ENCODE data around the gene LIMCH1.

LIMCH1 gene

DNA sequence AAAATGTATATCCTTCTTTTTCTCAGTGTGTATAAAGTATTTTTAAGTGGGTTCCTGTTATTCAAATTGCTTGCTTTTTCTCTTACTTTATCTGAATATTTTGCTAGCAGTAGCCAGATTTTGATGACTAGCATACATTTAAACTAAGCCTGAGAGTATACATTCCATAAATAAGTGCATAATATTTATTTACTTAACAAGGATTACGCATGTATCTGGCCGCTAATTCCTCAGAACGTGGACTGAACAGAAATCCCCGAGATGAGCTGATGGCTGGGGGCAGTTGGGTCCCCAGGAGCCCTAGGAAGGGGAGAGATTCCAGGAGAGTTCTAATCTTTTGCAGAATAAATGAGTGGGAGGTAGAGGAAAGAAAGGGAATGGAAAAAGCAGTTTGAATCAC, 119.6 kb downstream of the LIMCH1 start:
- Histone ChIP-seq H3K79me1 (ENCODE audit: low read length) (no peaks in the 10 kb centered on the region), H3K27ac (ENCODE audit: low read depth, low read length) (no peak overlapping the region), H3K9ac (ENCODE audit: low read length) (no peak overlapping the region), H2BK5ac (ENCODE audit: low read length) (no peak overlapping the region), H3K56ac (ENCODE audit: low read length) (no peak overlapping the region), H3K18ac (ENCODE audit: low read length) (no peak overlapping the region), H3K4me2 (ENCODE audit: low read length) (no peak overlapping the region), H2BK15ac (replicated peaks; ENCODE audit: low read depth) (no peak overlapping the region), H3K4me1 (ENCODE audit: control insufficient read depth, low read depth, low read length) (no peaks in the 10 kb centered on the region), H3K27me3 (ENCODE audit: insufficient read depth, low read length, poor library complexity) (no peaks in the 10 kb centered on the region), H3K36me3 (ENCODE audit: control insufficient read depth, insufficient read depth, low read length) (no peaks in the 10 kb centered on the region), H3K79me2 (ENCODE audit: control insufficient read depth, insufficient read depth, low read length) (no peaks in the 10 kb centered on the region), H4K5ac (ENCODE audit: low read length) (no peak overlapping the region), H2AK5ac (ENCODE audit: low read length) (no peak overlapping the region), H3K4ac (ENCODE audit: low read depth, low read length) (no peak overlapping the region), H3K23ac (ENCODE audit: low read length) (no peak overlapping the region), H4K8ac (ENCODE audit: low read depth, low read length) (no peak overlapping the region), H3K4me3 (ENCODE audit: low read length) (no peak overlapping the region), H2BK120ac (ENCODE audit: low read depth, low read length) (no peak overlapping the region)
- no CpG with 5 or more reads among the region's 4 CpGs for WGBS (ENCODE audit: extremely low coverage, insufficient coverage, low lambda C conversion rate)
- DNase-seq, result peak; percentile 6

DNA sequence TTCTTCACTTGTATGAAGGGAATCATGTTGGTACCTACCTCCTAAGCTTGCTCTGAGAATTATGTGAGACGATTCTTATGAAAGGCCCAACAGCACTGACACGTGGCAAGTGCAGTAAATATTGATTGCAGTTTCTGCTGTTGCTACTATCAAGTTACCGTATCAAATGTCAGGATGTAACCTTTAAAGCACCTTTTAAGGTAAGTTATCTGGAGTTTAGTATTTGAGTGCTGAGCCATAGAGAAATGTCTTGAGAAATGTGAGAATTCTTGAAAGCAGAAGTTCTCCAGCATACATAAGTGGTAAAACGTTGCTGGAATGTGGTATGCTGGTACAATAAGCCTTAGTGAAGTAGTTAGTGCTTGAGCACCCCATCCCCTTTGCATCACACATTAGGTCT, 120.2 kb downstream of the LIMCH1 start:
- no peak overlapping the region for H2AK5ac ChIP-seq (ENCODE audit: low read length)
- H3K4me2 ChIP-seq (ENCODE audit: low read length), result no peak overlapping the region
- no peak overlapping the region for H3K4me3 ChIP-seq (ENCODE audit: low read length)
- no peak overlapping the region for H2BK120ac ChIP-seq (ENCODE audit: low read depth, low read length)
- no peak overlapping the region for H3K4ac ChIP-seq (ENCODE audit: low read depth, low read length)
- no peaks in the 10 kb centered on the region for H3K27me3 ChIP-seq (ENCODE audit: insufficient read depth, low read length, poor library complexity)
- no CpG with 5 or more reads among the region's 4 CpGs for WGBS (ENCODE audit: extremely low coverage, insufficient coverage, low lambda C conversion rate)
- H3K4me1 ChIP-seq (ENCODE audit: control insufficient read depth, low read depth, low read length), result no peaks in the 10 kb centered on the region
- no peak overlapping the region for H3K27ac ChIP-seq (ENCODE audit: low read depth, low read length)
- no peak overlapping the region for H3K56ac ChIP-seq (ENCODE audit: low read length)
- DNase-seq, result peak; percentile 19
- no peak overlapping the region for H4K8ac ChIP-seq (ENCODE audit: low read depth, low read length)
- no peak overlapping the region for H3K18ac ChIP-seq (ENCODE audit: low read length)
- no peak overlapping the region for H4K5ac ChIP-seq (ENCODE audit: low read length)
- no peaks in the 10 kb centered on the region for H3K36me3 ChIP-seq (ENCODE audit: control insufficient read depth, insufficient read depth, low read length)
- H2BK15ac ChIP-seq (replicated peaks; ENCODE audit: low read depth), result no peak overlapping the region
- no peak overlapping the region for H3K9ac ChIP-seq (ENCODE audit: low read length)
- no peak overlapping the region for H3K23ac ChIP-seq (ENCODE audit: low read length)
- no peaks in the 10 kb centered on the region for H3K79me1 ChIP-seq (ENCODE audit: low read length)
- no peak overlapping the region for H2BK5ac ChIP-seq (ENCODE audit: low read length)
- no peaks in the 10 kb centered on the region for H3K79me2 ChIP-seq (ENCODE audit: control insufficient read depth, insufficient read depth, low read length)

DNA sequence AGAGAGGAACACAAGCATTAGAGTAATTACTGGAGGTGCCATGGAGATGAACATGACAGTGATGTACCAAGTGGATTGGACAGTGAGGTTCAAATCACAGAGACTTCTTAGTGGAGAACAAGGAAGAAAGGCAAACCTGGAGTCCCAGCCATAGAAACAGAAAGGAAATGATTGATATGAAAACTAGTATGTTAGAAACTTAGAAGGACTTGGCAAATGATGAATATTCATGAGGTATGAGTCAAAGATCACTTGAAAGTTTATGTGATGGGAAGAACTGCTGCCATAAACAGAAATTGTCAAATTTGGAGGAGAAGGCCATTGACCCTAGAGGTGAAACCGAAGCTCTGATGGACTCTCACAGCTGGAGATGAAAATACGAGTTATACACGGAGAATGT, 122.4 kb downstream of the LIMCH1 start:
- H3K18ac ChIP-seq (ENCODE audit: low read length), result no peak overlapping the region
- WGBS (ENCODE audit: extremely low coverage, insufficient coverage, low lambda C conversion rate), result no CpG with 5 or more reads among the region's 3 CpGs
- no peak for DNase-seq
- no peaks in the 10 kb centered on the region for H3K36me3 ChIP-seq (ENCODE audit: control insufficient read depth, insufficient read depth, low read length)
- H3K56ac ChIP-seq (ENCODE audit: low read length), result no peak overlapping the region
- no peak overlapping the region for H4K8ac ChIP-seq (ENCODE audit: low read depth, low read length)
- no peak overlapping the region for H2BK5ac ChIP-seq (ENCODE audit: low read length)
- H3K79me1 ChIP-seq (ENCODE audit: low read length), result no peaks in the 10 kb centered on the region
- H3K23ac ChIP-seq (ENCODE audit: low read length), result no peak overlapping the region
- no peak overlapping the region for H3K4ac ChIP-seq (ENCODE audit: low read depth, low read length)
- H4K5ac ChIP-seq (ENCODE audit: low read length), result no peak overlapping the region
- no peak overlapping the region for H3K9ac ChIP-seq (ENCODE audit: low read length)
- H3K79me2 ChIP-seq (ENCODE audit: control insufficient read depth, insufficient read depth, low read length), result no peaks in the 10 kb centered on the region
- no peak overlapping the region for H2BK120ac ChIP-seq (ENCODE audit: low read depth, low read length)
- no peak overlapping the region for H3K27ac ChIP-seq (ENCODE audit: low read depth, low read length)
- H3K4me2 ChIP-seq (ENCODE audit: low read length), result no peak overlapping the region
- H3K4me3 ChIP-seq (ENCODE audit: low read length), result no peak overlapping the region
- no peaks in the 10 kb centered on the region for H3K4me1 ChIP-seq (ENCODE audit: control insufficient read depth, low read depth, low read length)
- H2AK5ac ChIP-seq (ENCODE audit: low read length), result no peak overlapping the region
- H2BK15ac ChIP-seq (replicated peaks; ENCODE audit: low read depth), result no peak overlapping the region
- no peaks in the 10 kb centered on the region for H3K27me3 ChIP-seq (ENCODE audit: insufficient read depth, low read length, poor library complexity)

GRCh38 chr4:41661442-41662076, 123.6 kb downstream of the LIMCH1 start:
- Histone ChIP-seq H3K18ac (ENCODE audit: low read length) (no peak overlapping the region), H3K27me3 (ENCODE audit: insufficient read depth, low read length, poor library complexity) (no peaks in the 10 kb centered on the region), H4K5ac (ENCODE audit: low read length) (no peak overlapping the region), H3K4me3 (ENCODE audit: low read length) (no peak overlapping the region), H3K4me2 (ENCODE audit: low read length) (no peak overlapping the region), H2BK120ac (ENCODE audit: low read depth, low read length) (no peak overlapping the region), H2BK5ac (ENCODE audit: low read length) (no peak overlapping the region), H3K36me3 (ENCODE audit: control insufficient read depth, insufficient read depth, low read length) (no peaks in the 10 kb centered on the region), H4K8ac (ENCODE audit: low read depth, low read length) (no peak overlapping the region), H3K56ac (ENCODE audit: low read length) (no peak overlapping the region), H3K27ac (ENCODE audit: low read depth, low read length) (no peak overlapping the region), H3K79me2 (ENCODE audit: control insufficient read depth, insufficient read depth, low read length) (no peaks in the 10 kb centered on the region), H3K23ac (ENCODE audit: low read length) (no peak overlapping the region), H3K9ac (ENCODE audit: low read length) (no peak overlapping the region), H2BK15ac (replicated peaks; ENCODE audit: low read depth) (no peak overlapping the region), H3K4me1 (ENCODE audit: control insufficient read depth, low read depth, low read length) (no peaks in the 10 kb centered on the region), H3K79me1 (ENCODE audit: low read length) (no peaks in the 10 kb centered on the region), H2AK5ac (ENCODE audit: low read length) (no peak overlapping the region), H3K4ac (ENCODE audit: low read depth, low read length) (no peak overlapping the region)
- peak; percentile 46 for DNase-seq
- WGBS (ENCODE audit: extremely low coverage, insufficient coverage, low lambda C conversion rate), result no CpG with 5 or more reads among the region's 7 CpGs

- no peak overlapping the region for H3K9ac ChIP-seq (ENCODE audit: low read length)
- H3K4me2 ChIP-seq (ENCODE audit: low read length), result no peak overlapping the region
- WGBS (ENCODE audit: extremely low coverage, insufficient coverage, low lambda C conversion rate), result no CpG with 5 or more reads among the region's 3 CpGs
Observed at GRCh38 chr4:41665636-41666207, 127.8 kb downstream of the LIMCH1 start.

GRCh38 chr4:41668024-41668423, 130.1 kb downstream of the LIMCH1 start:
- H3K56ac ChIP-seq (ENCODE audit: low read length), result no peak overlapping the region
- no peaks in the 10 kb centered on the region for H3K79me1 ChIP-seq (ENCODE audit: low read length)
- no peak overlapping the region for H4K5ac ChIP-seq (ENCODE audit: low read length)
- no peak overlapping the region for H3K23ac ChIP-seq (ENCODE audit: low read length)
- no peaks in the 10 kb centered on the region for H3K4me1 ChIP-seq (ENCODE audit: control insufficient read depth, low read depth, low read length)
- H3K79me2 ChIP-seq (ENCODE audit: control insufficient read depth, insufficient read depth, low read length), result no peaks in the 10 kb centered on the region
- H4K8ac ChIP-seq (ENCODE audit: low read depth, low read length), result no peak overlapping the region
- no peak overlapping the region for H2AK5ac ChIP-seq (ENCODE audit: low read length)
- no peak overlapping the region for H2BK5ac ChIP-seq (ENCODE audit: low read length)
- no peak overlapping the region for H2BK15ac ChIP-seq (replicated peaks; ENCODE audit: low read depth)
- no peak overlapping the region for H3K4ac ChIP-seq (ENCODE audit: low read depth, low read length)
- no peak overlapping the region for H3K27ac ChIP-seq (ENCODE audit: low read depth, low read length)
- H3K4me2 ChIP-seq (ENCODE audit: low read length), result no peak overlapping the region
- no peak for DNase-seq
- H3K18ac ChIP-seq (ENCODE audit: low read length), result no peak overlapping the region
- WGBS (ENCODE audit: extremely low coverage, insufficient coverage, low lambda C conversion rate), result no CpG with 5 or more reads among the region's 1 CpG
- no peaks in the 10 kb centered on the region for H3K36me3 ChIP-seq (ENCODE audit: control insufficient read depth, insufficient read depth, low read length)
- H3K9ac ChIP-seq (ENCODE audit: low read length), result no peak overlapping the region
- H3K4me3 ChIP-seq (ENCODE audit: low read length), result no peak overlapping the region
- no peaks in the 10 kb centered on the region for H3K27me3 ChIP-seq (ENCODE audit: insufficient read depth, low read length, poor library complexity)
- no peak overlapping the region for H2BK120ac ChIP-seq (ENCODE audit: low read depth, low read length)

More at GRCh38 chr4:41665636-41666207, 127.8 kb downstream of the LIMCH1 start:
- Histone ChIP-seq H3K4me1 (ENCODE audit: control insufficient read depth, low read depth, low read length) (no peaks in the 10 kb centered on the region), H2BK15ac (replicated peaks; ENCODE audit: low read depth) (no peak overlapping the region), H2BK5ac (ENCODE audit: low read length) (no peak overlapping the region), H3K4ac (ENCODE audit: low read depth, low read length) (no peak overlapping the region), H2AK5ac (ENCODE audit: low read length) (no peak overlapping the region), H2BK120ac (ENCODE audit: low read depth, low read length) (no peak overlapping the region), H3K4me3 (ENCODE audit: low read length) (no peak overlapping the region), H3K18ac (ENCODE audit: low read length) (no peak overlapping the region), H3K79me1 (ENCODE audit: low read length) (no peaks in the 10 kb centered on the region), H3K36me3 (ENCODE audit: control insufficient read depth, insufficient read depth, low read length) (no peaks in the 10 kb centered on the region), H3K23ac (ENCODE audit: low read length) (no peak overlapping the region), H4K5ac (ENCODE audit: low read length) (no peak overlapping the region), H3K27me3 (ENCODE audit: insufficient read depth, low read length, poor library complexity) (no peaks in the 10 kb centered on the region), H4K8ac (ENCODE audit: low read depth, low read length) (no peak overlapping the region), H3K79me2 (ENCODE audit: control insufficient read depth, insufficient read depth, low read length) (no peaks in the 10 kb centered on the region), H3K56ac (ENCODE audit: low read length) (no peak overlapping the region), H3K27ac (ENCODE audit: low read depth, low read length) (no peak overlapping the region)
- no peak for DNase-seq

Measured in mesendoderm (in vitro differentiated cells).